T-helper 1 cell treated with Interleukin-12 subunit alpha and Interleukin-12 subunit beta and Interleukin-4 antibody, amounts not matched to agents 30 ng/mL and 1 ng/mL, for 36 hours (primary cell): ENCODE data around the gene LYPD5. TPM values are rescaled to one million over a fixed set of nuclear protein-coding genes. Genes with fewer than 3 reads are reported as not detected.

Source experiments
- intact Hi-C: fragments of 100-400 bp; cut with micrococcal nuclease; formaldehyde crosslinking; loops from one replicate; pipeline ENCODE4 v1.15.1; 2024
- total RNA-seq: library from RNA; stranded (reverse); gene quantifications from 2 replicates; pipeline ENCODE4 v1.2.3, GENCODE V29; 2022

LYPD5 gene
- total RNA-seq, 1 donor from 2014 or later = 0.54 TPM

GRCh38 chr19:43755256-43755801, 46.9 kb downstream of the LYPD5 start:
- intact Hi-C loops = loop anchor here (1.0 to 10.0 kb wide), 2 partner anchors 72 to 1139 kb away; partner anchors contain the start of genes TOMM40 and ZNF283

GRCh38 chr19:43754503-43755255, 47.6 kb downstream of the LYPD5 start, which contains the start of gene SMG9:
Gene SMG9, minus strand, starts transcription at chr19:43754962. Its CDS starts 4,221 bp downstream, at chr19:43750741.
- intact Hi-C loops = loop anchor here (1.0 to 10.0 kb wide), 16 partner anchors 9 to 1140 kb away; partner anchors contain the start of genes IRGQ, PHLDB3, PINLYP and TOMM40

- intact Hi-C loops = loop anchor here (1.0 to 10.0 kb wide), 15 partner anchors 9 to 1141 kb away; partner anchors contain the start of genes IRGQ, PHLDB3, PINLYP and TOMM40
Measured at GRCh38 chr19:43754253-43754502, 48.1 kb downstream of the LYPD5 start.

- intact Hi-C loops = loop anchor here (10.0 kb wide), 1 partner anchor 1142 kb away; the partner anchor contains the start of gene TOMM40
Measured at GRCh38 chr19:43752287-43752875, 49.9 kb downstream of the LYPD5 start.

- intact Hi-C loops = loop anchor here (10.0 kb wide), 1 partner anchor 1143 kb away; the partner anchor contains the start of gene TOMM40
Measured at GRCh38 chr19:43751466-43752220, 50.6 kb downstream of the LYPD5 start.

- intact Hi-C loops = loop anchor here (10.0 kb wide), 1 partner anchor 1145 kb away; the partner anchor contains the start of gene TOMM40
Measured at GRCh38 chr19:43749898-43750297, 52.3 kb downstream of the LYPD5 start.

- intact Hi-C loops = no loop called here
Measured at GRCh38 chr19:43749152-43749551, 53.1 kb downstream of the LYPD5 start.

GRCh38 chr19:43748685-43749084, 53.6 kb downstream of the LYPD5 start:
- intact Hi-C loops = no loop called here

- intact Hi-C loops = no loop called here
Measured at GRCh38 chr19:43748205-43748594, 54.0 kb downstream of the LYPD5 start.

GRCh38 chr19:43747557-43748204, 54.6 kb downstream of the LYPD5 start:
- intact Hi-C loops = no loop called here

Other genes with a start within 250 kb of the LYPD5 start
- 28.6 and 30.5 TPM in 2 replicates for gene XRCC1, start 226.9 kb downstream of the LYPD5 start, total RNA-seq
- 3.8 and 4.1 TPM in 2 replicates for gene PINLYP, start 226.6 kb downstream of the LYPD5 start, total RNA-seq
- 22.0 and 23.1 TPM in 2 replicates for gene IRGQ, start 206.3 kb downstream of the LYPD5 start, total RNA-seq
- 19.2 and 20.8 TPM in 2 replicates for gene ZNF576, start 205.9 kb downstream of the LYPD5 start, total RNA-seq
- gene SRRM5, start 190.4 kb downstream of the LYPD5 start, total RNA-seq = 0.37 and 0.41 TPM in 2 replicates
- 23.9 and 27.6 TPM in 2 replicates for gene ZNF428, start 182.8 kb downstream of the LYPD5 start, total RNA-seq
- gene CADM4, start 162.6 kb downstream of the LYPD5 start, total RNA-seq = 0.32 and 0.34 TPM in 2 replicates
- 19.7 and 21.6 TPM in 2 replicates for gene PLAUR, start 132.3 kb downstream of the LYPD5 start, total RNA-seq
- gene IRGC, start 86.4 kb downstream of the LYPD5 start, total RNA-seq = not detected in 2 replicates
- 77.2 and 82.8 TPM in 2 replicates for gene SMG9, start 47.5 kb downstream of the LYPD5 start, total RNA-seq
- 82.9 and 87.8 TPM in 2 replicates for gene KCNN4, start 21.5 kb downstream of the LYPD5 start, total RNA-seq
- gene ZNF283, start 24.9 kb upstream of the LYPD5 start, total RNA-seq = 5.8 and 7.0 TPM in 2 replicates
- 0.61 and 1.4 TPM in 2 replicates for gene ZNF404, start 81.5 kb upstream of the LYPD5 start, total RNA-seq
- gene ZNF45, start 132.8 kb upstream of the LYPD5 start, total RNA-seq = 17.9 and 19.9 TPM in 2 replicates
- 0.61 and 0.76 TPM in 2 replicates for gene ZNF221, start 148.8 kb upstream of the LYPD5 start, total RNA-seq
- 5.8 and 7.8 TPM in 2 replicates for gene ZNF155, start 181.7 kb upstream of the LYPD5 start, total RNA-seq
- gene ZNF230, start 200.5 kb upstream of the LYPD5 start, total RNA-seq = 5.6 and 6.2 TPM in 2 replicates
- 2.2 and 3.7 TPM in 2 replicates for gene ZNF222, start 222.9 kb upstream of the LYPD5 start, total RNA-seq
- gene ZNF223, start 249.6 kb upstream of the LYPD5 start, total RNA-seq = not detected in 2 replicates